HG02623 (cell line): ENCODE data around the gene B4GALT6.
A peak's percentile ranks its signal among the peaks of the same experiment; 100 is the strongest.

Source experiments
- ATAC-seq: cut with Tn5 transposase; IDR thresholded peaks from one replicate; pipeline ENCODE4 v1.9.1; 2021; ENCODE audit warnings: moderate library complexity; ENCODE audit not compliant: unreplicated experiment

The B4GALT6 gene

GRCh38 chr18:31694297-31694696, 9.9 kb upstream of the B4GALT6 start:
- ATAC-seq = no peak

- no peak for ATAC-seq
Observed at GRCh38 chr18:31688606-31689005, 4.2 kb upstream of the B4GALT6 start.

- ATAC-seq = no peak
Observed at GRCh38 chr18:31686986-31687928, 2.9 kb upstream of the B4GALT6 start.

- no peak for ATAC-seq
Observed at GRCh38 chr18:31686572-31686971, 2.2 kb upstream of the B4GALT6 start.

GRCh38 chr18:31685097-31686082, 1.0 kb upstream of the B4GALT6 start:
- ATAC-seq = peak; percentile 68

- ATAC-seq = no peak
Observed at GRCh38 chr18:31683968-31684278, 458 bp downstream of the B4GALT6 start.

- ATAC-seq = no peak
Observed at GRCh38 chr18:31683106-31683505, 1.3 kb downstream of the B4GALT6 start.

- no peak for ATAC-seq
Observed at GRCh38 chr18:31680831-31681568, 3.4 kb downstream of the B4GALT6 start.

GRCh38 chr18:31680433-31680811, 4.0 kb downstream of the B4GALT6 start:
- ATAC-seq = no peak

- no peak for ATAC-seq
Observed at GRCh38 chr18:31679791-31680432, 4.5 kb downstream of the B4GALT6 start.

- ATAC-seq = no peak
Observed at GRCh38 chr18:31679133-31679742, 5.1 kb downstream of the B4GALT6 start.

- no peak for ATAC-seq
Observed at GRCh38 chr18:31678425-31678824, 6.0 kb downstream of the B4GALT6 start.

GRCh38 chr18:31677592-31677991, 6.8 kb downstream of the B4GALT6 start:
- ATAC-seq = no peak

- ATAC-seq = no peak
Observed at GRCh38 chr18:31675404-31675803, 9.0 kb downstream of the B4GALT6 start.

GRCh38 chr18:31672628-31673135, 11.7 kb downstream of the B4GALT6 start:
- no peak for ATAC-seq

GRCh38 chr18:31671951-31672350, 12.4 kb downstream of the B4GALT6 start:
- ATAC-seq = no peak

GRCh38 chr18:31669541-31669940, 14.8 kb downstream of the B4GALT6 start:
- ATAC-seq = no peak

GRCh38 chr18:31667185-31667584, 17.2 kb downstream of the B4GALT6 start:
- no peak for ATAC-seq

GRCh38 chr18:31666055-31666454, 18.3 kb downstream of the B4GALT6 start:
- ATAC-seq = no peak

GRCh38 chr18:31664101-31664500, 20.3 kb downstream of the B4GALT6 start:
- no peak for ATAC-seq
